K562 (cell line): ENCODE data around the gene OR6Y1. TPM values are rescaled to one million over a fixed set of nuclear protein-coding genes. Genes with fewer than 3 reads are reported as not detected.

Source experiments
- ATAC-seq: fragments of 200-7000 bp; cut with Tn5 transposase; 3 replicates; pipeline ENCODE4 v1.9.1; 2020; ENCODE audit warnings: moderate library complexity
- BruUV-seq: library from RNA; stranded (reverse); fragments of 400-500 nt; replicated peaks from 2 replicates; lab custom pipeline; 2021; lab: Mats Ljungman, UMichigan
- CTCF ChIA-PET: fragments of 300-600 bp; formaldehyde crosslinking; extraction: SDS; loops from one replicate; lab custom pipeline; 2021; ENCODE audit warnings: low intra/inter-chr PET ratio; lab: Yijun Ruan, JAX
- POLR2A ChIA-PET: fragments of 300-600, 350-650 bp; sonication (Branson Sonifier 250); formaldehyde crosslinking; extraction: SDS; loops from one replicate; lab custom pipeline; 2021; ENCODE audit warnings: antibody characterized with exemption, inconsistent platforms; lab: Yijun Ruan, JAX
- DNase-seq, 4 experiments: peaks; one replicate each; pipeline versions ENCODE4 v3.0.0 to v3.0.0-alpha.2; 2011 to 2018; ENCODE audit warnings: low spot score in 3 of 4, mixed read lengths in 3 of 4; ENCODE audit errors: extremely low read depth in 1 of 4
- FAIRE-seq: peaks from 2 replicates; lab custom pipeline; 2011; peaks lifted over from hg19 to GRCh38; lab: Jason Lieb, UNC
- H2AFZ ChIP-seq: 2 replicates; pipeline ENCODE4 v1.6.0; 2011; ENCODE audit warnings: low read depth, low read length, control low read depth, inconsistent platforms
- H3K27ac ChIP-seq: fragments of 200-600 bp; 3 replicates; pipeline ENCODE4 v1.8.0; 2011; ENCODE audit warnings: low read depth, mild to moderate bottlenecking, control low read depth, inconsistent platforms, low read length, moderate library complexity, mixed read lengths; ENCODE audit errors: extremely low read depth
- H3K27me3 ChIP-seq, 2 experiments: fragments of 300-600 bp in 1 of 2; 2 replicates in 1 of 2; 3 replicates in 1 of 2; pipeline versions ENCODE4 v1.6.0 to v1.8.0; 2011; ENCODE audit warnings: inconsistent platforms in 2 of 2, low read length in 2 of 2, mild to moderate bottlenecking in 1 of 2, mixed read lengths in 1 of 2, moderate library complexity in 1 of 2; ENCODE audit not compliant: control insufficient read depth in 2 of 2, insufficient read depth in 2 of 2
- H3K36me3 ChIP-seq: fragments of 300-600 bp; 3 replicates; pipeline ENCODE4 v1.8.0; 2011; ENCODE audit warnings: mild to moderate bottlenecking, low read length, inconsistent platforms; ENCODE audit not compliant: control insufficient read depth, insufficient read depth
- H3K4me1 ChIP-seq, 2 experiments: fragments of 200-600 bp in 1 of 2; replicated peaks in 1 of 2; 2 replicates in 1 of 2; 3 replicates in 1 of 2; pipeline versions ENCODE4 v1.5.1 to v1.8.0; 2011; ENCODE audit warnings: inconsistent platforms in 2 of 2, low read length in 2 of 2, mild to moderate bottlenecking in 1 of 2, mixed read lengths in 1 of 2, moderate library complexity in 1 of 2; ENCODE audit not compliant: control insufficient read depth in 2 of 2, insufficient read depth in 2 of 2
- H3K4me2 ChIP-seq: 2 replicates; pipeline ENCODE4 v1.6.1; 2011; ENCODE audit warnings: low read length, control low read depth, inconsistent platforms, mixed read lengths; ENCODE audit not compliant: insufficient read depth
- H3K4me3 ChIP-seq: fragments of 200-600 bp; sonication (generic), shearing (Covaris generic); 2 replicates; pipeline ENCODE4 v1.5.1; 2016; ENCODE audit warnings: control low read depth, inconsistent platforms
- H3K79me2 ChIP-seq: fragments of 200-600 bp; 3 replicates; pipeline ENCODE4 v1.8.0; 2011; ENCODE audit warnings: low read length, inconsistent platforms; ENCODE audit not compliant: control insufficient read depth, insufficient read depth
- H3K9ac ChIP-seq, 2 experiments: 2 replicates each; pipeline versions ENCODE4 v1.6.0 to v1.6.1; 2011; ENCODE audit warnings: low read depth in 2 of 2, low read length in 2 of 2, control low read depth in 1 of 2, inconsistent platforms in 1 of 2, mild to moderate bottlenecking in 1 of 2, mixed read lengths in 1 of 2; ENCODE audit not compliant: insufficient read depth in 1 of 2
- H3K9me1 ChIP-seq: one replicate; pipeline ENCODE4 v1.6.0; 2011; ENCODE audit warnings: inconsistent platforms, mild to moderate bottlenecking, low read length, moderate library complexity; ENCODE audit not compliant: control insufficient read depth, insufficient read depth
- H3K9me3 ChIP-seq: replicated peaks from 2 replicates; pipeline ENCODE4 v1.5.1; 2011; ENCODE audit warnings: low read depth, low read length, inconsistent platforms; ENCODE audit not compliant: control insufficient read depth, insufficient read depth
- H4K20me1 ChIP-seq: replicated peaks from 2 replicates; pipeline ENCODE4 v1.6.1; 2011; ENCODE audit warnings: low read length, inconsistent platforms, mixed read lengths; ENCODE audit not compliant: control insufficient read depth, insufficient read depth
- ATF1 ChIP-seq, 2 experiments: fragments of 450-650 bp in 1 of 2; IDR thresholded peaks; 2 replicates each; pipeline ENCODE4 v1.6.1; 2016; ENCODE audit warnings: missing compliant biosample characterization in 1 of 2, missing genetic modification characterization in 1 of 2
- BHLHE40 ChIP-seq: IDR thresholded peaks from 2 replicates; pipeline ENCODE4 v1.6.1; 2011; ENCODE audit warnings: low read length, improper control_type of control experiment
- TCF15 ChIP-seq: fragments of 250-450 bp; sonication (Bioruptor Pico); IDR thresholded peaks from 2 replicates; pipeline ENCODE4 v1.8.0; 2022; ENCODE audit warnings: moderate library complexity, mild to moderate bottlenecking, inconsistent platforms
- ZKSCAN8 ChIP-seq: fragments of 200-800 bp; sonication (Bioruptor generic); IDR thresholded peaks from 2 replicates; pipeline ENCODE4 v1.6.1; 2016; ENCODE audit warnings: missing genetic modification characterization, missing compliant biosample characterization
- WGBS: fragments of 100-300 bp; shearing (Covaris generic); methylation state at CpG from one replicate; pipeline ENCODE4 v1.1.6; 2016; ENCODE audit warnings: low coverage, mixed read lengths; ENCODE audit not compliant: insufficient coverage; ENCODE audit errors: missing lambda C conversion rate; 5-methylcytosine and 5-hydroxymethylcytosine counted together
- in situ Hi-C: fragments of 300-500 bp; cut with MboI; formaldehyde crosslinking; loops from 4 replicates; pipeline ENCODE4 v1.15.0; 2018; ENCODE audit warnings: inconsistent platforms, mixed read lengths
- intact Hi-C: fragments of 100-400 bp; cut with micrococcal nuclease; formaldehyde crosslinking; loops from 2 replicates; pipeline ENCODE4 v1.14.2; 2022
- polyA plus RNA-seq, 8 experiments: library from polyadenylated mRNA; depleted of rRNA in 4 of 8; stranded (reverse) in 5 of 8; unstranded in 3 of 8; fragments of >200 nt; fragmentation: Nextera tagmentation in 2 of 8; fragmentation: Illumina TruSeq in 1 of 8; extraction: Ambion mirVana in 2 of 8; extraction: Trizol in 1 of 8; gene quantifications; 2 replicates each; pipeline versions ENCODE4 v1.2.1 to v1.2.3, GENCODE V29; 2011 to 2014; ENCODE audit warnings: inconsistent platforms in 1 of 8, missing spikeins in 1 of 8
- total RNA-seq, 7 experiments: library from RNA; depleted of rRNA in 6 of 7; stranded (reverse); fragments of >200 nt in 6 of 7; fragmentation: Illumina TruSeq in 2 of 7; extraction: Trizol in 2 of 7; gene quantifications; 2 replicates each; pipeline versions ENCODE4 v1.2.1 to v1.2.3, GENCODE V29; 2011 to 2021; ENCODE audit warnings: low replicate concordance in 1 of 7
- TF ChIP-seq, protein P1 (sequence below): fragments of 200-800 bp; sonication (Bioruptor generic); IDR thresholded peaks from 2 replicates; pipeline ENCODE4 v1.6.1; 2017; ENCODE audit warnings: missing genetic modification characterization, missing compliant biosample characterization

The OR6Y1 gene
- total and polyA plus RNA-seq, 9 of the 15 experiments (the other 6 are each of a cell fraction or from before 2014, with no cell fraction given): not detected

DNA sequence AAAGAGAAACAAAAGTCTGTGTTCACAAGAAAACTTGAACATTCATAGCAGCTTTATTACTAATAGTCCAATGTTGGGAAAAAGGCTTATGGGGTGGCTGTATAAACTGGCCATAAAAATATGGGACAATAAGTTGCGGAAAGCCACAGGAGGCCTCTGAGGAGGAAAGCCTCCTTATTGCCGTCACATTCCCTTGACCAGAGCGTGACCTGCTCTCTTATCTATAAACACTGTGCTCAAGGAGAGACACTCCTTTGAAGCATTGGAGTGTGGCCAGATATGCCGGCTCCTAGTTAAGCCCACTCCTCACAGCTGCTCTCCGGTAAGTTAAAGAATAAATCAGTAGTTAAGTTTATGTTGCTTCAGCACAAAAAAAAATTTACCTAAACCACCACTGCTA, 19.7 kb downstream of the OR6Y1 start:
- TF ChIP-seq, protein P1, sequence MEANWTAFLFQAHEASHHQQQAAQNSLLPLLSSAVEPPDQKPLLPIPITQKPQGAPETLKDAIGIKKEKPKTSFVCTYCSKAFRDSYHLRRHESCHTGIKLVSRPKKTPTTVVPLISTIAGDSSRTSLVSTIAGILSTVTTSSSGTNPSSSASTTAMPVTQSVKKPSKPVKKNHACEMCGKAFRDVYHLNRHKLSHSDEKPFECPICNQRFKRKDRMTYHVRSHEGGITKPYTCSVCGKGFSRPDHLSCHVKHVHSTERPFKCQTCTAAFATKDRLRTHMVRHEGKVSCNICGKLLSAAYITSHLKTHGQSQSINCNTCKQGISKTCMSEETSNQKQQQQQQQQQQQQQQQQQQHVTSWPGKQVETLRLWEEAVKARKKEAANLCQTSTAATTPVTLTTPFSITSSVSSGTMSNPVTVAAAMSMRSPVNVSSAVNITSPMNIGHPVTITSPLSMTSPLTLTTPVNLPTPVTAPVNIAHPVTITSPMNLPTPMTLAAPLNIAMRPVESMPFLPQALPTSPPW (CRISPR knock-in tag): 0 out of 2 replicates have a peak, but pooled peaks have one; percentile 9
- no peak for TF ChIP-seq ZKSCAN8 (CRISPR knock-in tag)
- TF ChIP-seq ATF1 (CRISPR knock-in tag; IDR thresholded peaks at IDR 0.05): no peak
- peak; percentile 62 for TF ChIP-seq ATF1 (tag; IDR thresholded peaks at IDR 0.05)
- no peak for TF ChIP-seq TCF15
- 0 out of 2 replicates have a peak, but pooled peaks have one; percentile 32 for TF ChIP-seq BHLHE40
- in situ Hi-C loops (no loop called here), intact Hi-C loops (no loop called here)

More for the DNA sequence above, 19.7 kb downstream of the OR6Y1 start:
- H3K4me2 ChIP-seq: peak overlapping the region; percentile 11; the same call in 1 of the 2 replicates
- H4K20me1 ChIP-seq: no peaks in the 10 kb centered on the region
- no peak for FAIRE-seq
- BruUV-seq: no TSS peak
- 1% methylated on average over 5 of the region's 5 CpGs for WGBS
- no peak overlapping the region for H2AFZ ChIP-seq
- no peaks in the 10 kb centered on the region for H3K36me3 ChIP-seq
- peak in 1 of 4 experiments; percentile 60 for DNase-seq
- no peaks in the 10 kb centered on the region for H3K27me3 ChIP-seq
- ChIA-PET POLR2A (no interaction called here), CTCF (no interaction called here)
- H3K27ac ChIP-seq: no peak overlapping the region
- no peaks in the 10 kb centered on the region for H3K9me1 ChIP-seq
- no peak overlapping the region for H3K4me3 ChIP-seq
- peak; percentile 42; the same call in 2 of the 3 replicates for ATAC-seq
- H3K4me1 ChIP-seq: no peaks in the 10 kb centered on the region; a peak in 1 of 5 replicates
- no peaks in the 10 kb centered on the region for H3K79me2 ChIP-seq
- H3K9me3 ChIP-seq: no peaks in the 10 kb centered on the region
- H3K9ac ChIP-seq: no peak overlapping the region
